Left lung (tissue), 10 donors: ENCODE results near the gene FTO. TPM values are rescaled to one million over a fixed set of nuclear protein-coding genes. Genes with fewer than 3 reads are reported as not detected.
A peak's percentile ranks its signal among the peaks of the same experiment; 100 is the strongest.

Experiments
- ATAC-seq: fragments of 200-7000 bp; cut with Tn5 transposase; one replicate; pipeline ENCODE4 v1.9.1; 2020; ENCODE audit warnings: moderate library complexity
- DNase-seq, 4 donors: peaks; one replicate each; pipeline ENCODE4 v3.0.0-alpha.2; 2013 to 2020
- H3K27ac ChIP-seq, 2 donors: fragments of 200-600 bp; sonication (generic) in 1 of 2; one replicate each; pipeline versions ENCODE4 v1.5.0 to v1.8.0; 2020 to 2021
- H3K27me3 ChIP-seq, 2 donors: fragments of 200-600 bp; sonication (generic) in 1 of 2; one replicate each; pipeline versions ENCODE4 v1.5.0 to v1.8.0; 2020 to 2021
- H3K36me3 ChIP-seq, 2 donors: fragments of 200-600 bp; sonication (generic) in 1 of 2; one replicate each; pipeline versions ENCODE4 v1.5.0 to v1.8.0; 2020 to 2021
- H3K4me1 ChIP-seq, 2 donors: fragments of 200-600 bp; one replicate each; pipeline ENCODE4 v1.8.0; 2021
- H3K4me3 ChIP-seq, 2 donors: fragments of 200-600 bp; sonication (generic) in 1 of 2; one replicate each; pipeline versions ENCODE4 v1.5.0 to v1.8.0; 2020 to 2021; ENCODE audit warnings: mild to moderate bottlenecking in 1 of 2
- H3K9me3 ChIP-seq, 2 donors: fragments of 200-600 bp; sonication (generic) in 1 of 2; one replicate each; pipeline versions ENCODE4 v1.5.0 to v1.8.0; 2020 to 2021
- CTCF ChIP-seq, 2 donors: fragments of 200-600 bp; sonication (generic) in 1 of 2; IDR thresholded peaks; one replicate each; pipeline versions ENCODE4 v1.5.0 to v1.8.0; 2021; ENCODE audit warnings: antibody characterized with exemption in 2 of 2
- intact Hi-C, 2 donors: fragments of 100-400 bp; cut with DNase I; formaldehyde crosslinking; loops; one replicate each; pipeline versions ENCODE4 v1.11.2 to v1.14.2; 2022
- polyA plus RNA-seq, 6 donors: library from polyadenylated mRNA; unstranded; fragments of 120-200 nt; gene quantifications; one replicate each; pipeline ENCODE4 v1.2.1, GENCODE V29; 2013; ENCODE audit not compliant: insufficient read length in 6 of 6
- total RNA-seq, 2 donors: library from RNA; stranded (reverse); fragmentation: NEBNext Ultra II Directional; extraction: Animal tissue kit (Norgen Biotek cat#: 25700); gene quantifications; one replicate each; pipeline ENCODE4 v1.2.1, GENCODE V29; 2021
- donor health status: DM: no; HTN: yes; CAD: no.
- donor health status: DM: no; HTN: no; CAD: no.

FTO gene
- total and polyA plus RNA-seq, 8 donors = 69.0 to 99.6 (median 90.7) TPM

- no peaks in the 10 kb centered on the region for H3K36me3 ChIP-seq
- DNase-seq (peak in 1 of 4 donors; percentile 21), ATAC-seq (peak; percentile 87)
- peaks cover 15 to 54% of the 10 kb centered on the region in 2 donors for H3K27me3 ChIP-seq
- H3K4me1 ChIP-seq = peaks cover 0 to 13% of the 10 kb centered on the region in 2 donors
- no peak overlapping the region for H3K4me3 ChIP-seq
- intact Hi-C loops = no loop called here
- TF ChIP-seq CTCF (IDR thresholded peaks at IDR 0.05) = no peak
- H3K27ac ChIP-seq = no peak overlapping the region
- H3K9me3 ChIP-seq = no peaks in the 10 kb centered on the region
These were observed 467.9 kb downstream of the FTO start for GRCh38 chr16:54171626-54172537.

- Histone ChIP-seq H3K4me3 (no peak overlapping the region), H3K27ac (no peak overlapping the region), H3K27me3 (peaks cover 18 to 64% of the 10 kb centered on the region in 2 donors), H3K4me1 (peaks cover 0 to 13% of the 10 kb centered on the region in 2 donors), H3K36me3 (no peaks in the 10 kb centered on the region), H3K9me3 (no peaks in the 10 kb centered on the region)
- ATAC-seq (no peak), DNase-seq (no peak)
- intact Hi-C loops = no loop called here
- TF ChIP-seq CTCF (IDR thresholded peaks at IDR 0.05) = no peak
These were observed 469.5 kb downstream of the FTO start for GRCh38 chr16:54173490-54173889.

- H3K4me3 ChIP-seq = no peak overlapping the region
- ATAC-seq (no peak), DNase-seq (no peak)
- intact Hi-C loops = no loop called here
- TF ChIP-seq CTCF (IDR thresholded peaks at IDR 0.05) = no peak
- H3K27ac ChIP-seq = no peak overlapping the region
- peaks cover 18 to 64% of the 10 kb centered on the region in 2 donors for H3K27me3 ChIP-seq
- peaks cover 0 to 13% of the 10 kb centered on the region in 2 donors for H3K4me1 ChIP-seq
- H3K36me3 ChIP-seq = no peaks in the 10 kb centered on the region
- no peaks in the 10 kb centered on the region for H3K9me3 ChIP-seq
These were observed 470.2 kb downstream of the FTO start for GRCh38 chr16:54174201-54174600.

GRCh38 chr16:54174750-54175149, 470.8 kb downstream of the FTO start:
- Histone ChIP-seq H3K4me3 (no peak overlapping the region), H3K27me3 (peaks cover 18 to 64% of the 10 kb centered on the region in 2 donors), H3K36me3 (no peaks in the 10 kb centered on the region), H3K4me1 (peaks cover 0 to 13% of the 10 kb centered on the region in 2 donors), H3K9me3 (no peaks in the 10 kb centered on the region), H3K27ac (no peak overlapping the region)
- TF ChIP-seq CTCF (IDR thresholded peaks at IDR 0.05) = no peak
- intact Hi-C loops = no loop called here
- ATAC-seq (no peak), DNase-seq (no peak)

- peaks cover 0 to 13% of the 10 kb centered on the region in 2 donors for H3K4me1 ChIP-seq
- intact Hi-C loops = no loop called here
- H3K36me3 ChIP-seq = no peaks in the 10 kb centered on the region
- TF ChIP-seq CTCF (IDR thresholded peaks at IDR 0.05) = no peak
- H3K9me3 ChIP-seq = no peaks in the 10 kb centered on the region
- no peak overlapping the region for H3K4me3 ChIP-seq
- H3K27me3 ChIP-seq = peaks cover 18 to 64% of the 10 kb centered on the region in 2 donors
- ATAC-seq (no peak), DNase-seq (no peak)
- no peak overlapping the region for H3K27ac ChIP-seq
These were observed 471.2 kb downstream of the FTO start for GRCh38 chr16:54175169-54175551.
